Liver (tissue), 9 donors: ENCODE data around the gene TRDN. TPM values are rescaled to one million over a fixed set of nuclear protein-coding genes. Genes with fewer than 3 reads are reported as not detected.

Experiments used
- DNase-seq: peaks from one replicate; pipeline ENCODE4 v3.0.0-alpha.2; 2017; ENCODE audit warnings: low spot score
- H3K27ac ChIP-seq, 2 donors: one replicate each; pipeline ENCODE4 v1.7.0; 2013; ENCODE audit warnings: inconsistent platforms in 2 of 2, low read length in 2 of 2, control low read depth in 1 of 2, low read depth in 1 of 2, mild to moderate bottlenecking in 1 of 2
- H3K27me3 ChIP-seq, 4 donors: one replicate each; pipeline versions ENCODE4 v1.6.1 to v1.7.0; 2013; ENCODE audit warnings: low read length in 3 of 4, inconsistent platforms in 1 of 4, mild to moderate bottlenecking in 1 of 4, moderate library complexity in 1 of 4; ENCODE audit not compliant: control insufficient read depth in 4 of 4, insufficient read depth in 4 of 4
- H3K36me3 ChIP-seq, 4 donors: one replicate each; pipeline versions ENCODE4 v1.6.1 to v1.7.0; 2013; ENCODE audit warnings: low read length in 3 of 4, mild to moderate bottlenecking in 3 of 4, low read depth in 1 of 4, moderate library complexity in 1 of 4; ENCODE audit not compliant: control insufficient read depth in 4 of 4, insufficient read depth in 3 of 4
- H3K4me1 ChIP-seq, 4 donors: one replicate each; pipeline versions ENCODE4 v1.6.1 to v1.7.0; 2013; ENCODE audit warnings: low read length in 3 of 4, mild to moderate bottlenecking in 3 of 4, moderate library complexity in 1 of 4; ENCODE audit not compliant: control insufficient read depth in 4 of 4, insufficient read depth in 4 of 4
- H3K4me3 ChIP-seq, 3 donors: one replicate each; pipeline versions ENCODE4 v1.6.1 to v1.7.0; 2013; ENCODE audit warnings: low read length in 3 of 3, control low read depth in 1 of 3, low read depth in 1 of 3, mild to moderate bottlenecking in 1 of 3
- H3K9ac ChIP-seq, 2 donors: one replicate each; pipeline ENCODE4 v1.7.0; 2013; ENCODE audit warnings: low read length in 2 of 2, mild to moderate bottlenecking in 2 of 2, moderate library complexity in 2 of 2, control low read depth in 1 of 2, low read depth in 1 of 2
- H3K9me3 ChIP-seq, 4 donors: one replicate each; pipeline versions ENCODE4 v1.6.1 to v1.7.0; 2013; ENCODE audit warnings: low read length in 3 of 4; ENCODE audit not compliant: control insufficient read depth in 4 of 4
- EGR1 ChIP-seq, 2 donors: IDR thresholded peaks; 2 replicates each; pipeline ENCODE4 v1.6.1; 2016 to 2018; ENCODE audit warnings: antibody characterized with exemption in 2 of 2, low read depth in 2 of 2
- FOXA1 ChIP-seq: IDR thresholded peaks from 2 replicates; pipeline ENCODE4 v1.6.1; 2016; ENCODE audit warnings: antibody characterized with exemption
- FOXA2 ChIP-seq: IDR thresholded peaks from 2 replicates; pipeline ENCODE4 v1.6.1; 2016; ENCODE audit warnings: antibody characterized with exemption
- GABPA ChIP-seq, 2 donors: IDR thresholded peaks in 1 of 2; conservative IDR thresholded peaks in 1 of 2; 2 replicates each; pipeline ENCODE4 v1.6.1; 2016; ENCODE audit warnings: antibody characterized with exemption in 2 of 2, mild to moderate bottlenecking in 1 of 2, moderate library complexity in 1 of 2
- HNF4A ChIP-seq, 2 donors: conservative IDR thresholded peaks; 2 replicates each; pipeline ENCODE4 v1.6.1; 2016; ENCODE audit warnings: antibody characterized with exemption in 2 of 2, mild to moderate bottlenecking in 2 of 2
- HNF4G ChIP-seq: IDR thresholded peaks from 2 replicates; pipeline ENCODE4 v1.6.1; 2016; ENCODE audit warnings: antibody characterized with exemption
- JUND ChIP-seq, 2 donors: IDR thresholded peaks; 2 replicates each; pipeline ENCODE4 v1.6.1; 2016; ENCODE audit warnings: antibody characterized with exemption in 2 of 2
- NR2F2 ChIP-seq: IDR thresholded peaks from 2 replicates; pipeline ENCODE4 v1.6.1; 2016; ENCODE audit warnings: antibody characterized with exemption
- RAD21 ChIP-seq, 2 donors: IDR thresholded peaks; 2 replicates each; pipeline ENCODE4 v1.6.1; 2016; ENCODE audit warnings: antibody characterized with exemption in 2 of 2, mild to moderate bottlenecking in 2 of 2
- RXRA ChIP-seq, 2 donors: IDR thresholded peaks; 2 replicates each; pipeline ENCODE4 v1.6.1; 2017 to 2018; ENCODE audit warnings: antibody characterized with exemption in 2 of 2, mild to moderate bottlenecking in 1 of 2
- SP1 ChIP-seq: IDR thresholded peaks from 2 replicates; pipeline ENCODE4 v1.6.1; 2018; ENCODE audit warnings: antibody characterized with exemption, mild to moderate bottlenecking
- TAF1 ChIP-seq: conservative IDR thresholded peaks from 2 replicates; pipeline ENCODE4 v1.6.1; 2016; ENCODE audit warnings: antibody characterized with exemption, mild to moderate bottlenecking
- YY1 ChIP-seq: IDR thresholded peaks from 2 replicates; pipeline ENCODE4 v1.6.1; 2016; ENCODE audit warnings: antibody characterized with exemption, mild to moderate bottlenecking
- WGBS: extraction: QIAGEN DNeasy Blood & Tissue Kit; methylation state at CpG from one replicate; pipeline ENCODE4 v1.1.7; 2013; 5-methylcytosine and 5-hydroxymethylcytosine counted together
- polyA plus RNA-seq, 2 donors: library from polyadenylated mRNA; stranded (reverse) in 1 of 2; unstranded in 1 of 2; fragments of 200-250 nt in 1 of 2; fragments of >200 nt in 1 of 2; fragmentation: Nextera tagmentation in 1 of 2; extraction: Ambion mirVana in 1 of 2; gene quantifications; one replicate each; pipeline versions ENCODE4 v1.2.1 to v1.2.3, GENCODE V29; 2013 to 2015
- total RNA-seq, 2 donors: library from RNA; depleted of rRNA; stranded (reverse); fragments of >200 nt; gene quantifications; one replicate each; pipeline ENCODE4 v1.2.3, GENCODE V29; 2014
- TF ChIP-seq, protein P1 (sequence below): fragments of 150-350 bp; IDR thresholded peaks from 2 replicates; pipeline ENCODE4 v1.5.1; 2017; ENCODE audit warnings: improper control_type of control experiment, low read depth, low read length; ENCODE audit not compliant: missing input control
- TF ChIP-seq, protein P2 (sequence below): IDR thresholded peaks from 2 replicates; pipeline ENCODE4 v1.6.1; 2016; ENCODE audit warnings: antibody characterized with exemption
- TF ChIP-seq, protein P3 (sequence below): IDR thresholded peaks from 2 replicates; pipeline ENCODE4 v1.6.1; 2016; ENCODE audit warnings: antibody characterized with exemption, mild to moderate bottlenecking
- TF ChIP-seq, protein P4 (sequence below): IDR thresholded peaks from 2 replicates; pipeline ENCODE4 v1.6.1; 2016; ENCODE audit warnings: antibody characterized with exemption
- TF ChIP-seq, protein P5 (sequence below): IDR thresholded peaks from 2 replicates; pipeline ENCODE4 v1.6.1; 2016; ENCODE audit warnings: antibody characterized with exemption
- donor health status: healthy.
- donor health status: healthy.
- donor health status: healthy.
- donor health status: healthy.
- donor health status: healthy.

Gene TRDN
- total and polyA plus RNA-seq, 4 donors: 0.08 to 0.79 TPM; not detected in 2

DNA sequence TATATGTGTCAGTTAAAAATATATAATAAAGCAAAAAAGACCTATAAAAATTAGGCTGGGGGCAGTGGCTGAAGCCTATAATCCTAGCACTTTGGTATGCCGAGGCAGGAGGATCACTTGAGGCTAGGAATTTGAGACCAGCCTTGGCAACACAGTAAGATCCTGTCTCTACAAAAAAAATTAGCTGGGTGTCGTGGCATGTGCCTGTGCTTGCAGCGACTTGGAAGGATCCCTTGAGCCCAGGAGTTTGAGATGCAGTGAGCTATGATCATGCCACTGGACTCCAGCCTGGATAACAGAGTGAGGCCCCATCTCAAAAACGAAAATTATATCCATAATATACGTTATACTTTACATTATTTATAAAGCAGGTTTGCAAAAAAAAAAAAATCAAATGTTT is 20.7 kb downstream of the TRDN start:
- no peak overlapping the region for H3K27ac ChIP-seq
- peaks cover 0 to 3% (median 0%) of the 10 kb centered on the region in 4 donors for H3K27me3 ChIP-seq
- H3K9me3 ChIP-seq: no peaks in the 10 kb centered on the region
- H3K9ac ChIP-seq: no peak overlapping the region
- no peak overlapping the region for H3K4me3 ChIP-seq
- H3K36me3 ChIP-seq: no peaks in the 10 kb centered on the region
- no peaks in the 10 kb centered on the region for H3K4me1 ChIP-seq
- TF ChIP-seq, protein P1, sequence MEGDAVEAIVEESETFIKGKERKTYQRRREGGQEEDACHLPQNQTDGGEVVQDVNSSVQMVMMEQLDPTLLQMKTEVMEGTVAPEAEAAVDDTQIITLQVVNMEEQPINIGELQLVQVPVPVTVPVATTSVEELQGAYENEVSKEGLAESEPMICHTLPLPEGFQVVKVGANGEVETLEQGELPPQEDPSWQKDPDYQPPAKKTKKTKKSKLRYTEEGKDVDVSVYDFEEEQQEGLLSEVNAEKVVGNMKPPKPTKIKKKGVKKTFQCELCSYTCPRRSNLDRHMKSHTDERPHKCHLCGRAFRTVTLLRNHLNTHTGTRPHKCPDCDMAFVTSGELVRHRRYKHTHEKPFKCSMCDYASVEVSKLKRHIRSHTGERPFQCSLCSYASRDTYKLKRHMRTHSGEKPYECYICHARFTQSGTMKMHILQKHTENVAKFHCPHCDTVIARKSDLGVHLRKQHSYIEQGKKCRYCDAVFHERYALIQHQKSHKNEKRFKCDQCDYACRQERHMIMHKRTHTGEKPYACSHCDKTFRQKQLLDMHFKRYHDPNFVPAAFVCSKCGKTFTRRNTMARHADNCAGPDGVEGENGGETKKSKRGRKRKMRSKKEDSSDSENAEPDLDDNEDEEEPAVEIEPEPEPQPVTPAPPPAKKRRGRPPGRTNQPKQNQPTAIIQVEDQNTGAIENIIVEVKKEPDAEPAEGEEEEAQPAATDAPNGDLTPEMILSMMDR: no peak
- TF ChIP-seq HNF4G: no peak
- TF ChIP-seq EGR1 (IDR thresholded peaks at IDR 0.05; ENCODE audit: low read depth in 2 of 2): no peak
- WGBS: 60% methylated on average over 5 of the region's 5 CpGs
- DNase-seq: no peak

DNA sequence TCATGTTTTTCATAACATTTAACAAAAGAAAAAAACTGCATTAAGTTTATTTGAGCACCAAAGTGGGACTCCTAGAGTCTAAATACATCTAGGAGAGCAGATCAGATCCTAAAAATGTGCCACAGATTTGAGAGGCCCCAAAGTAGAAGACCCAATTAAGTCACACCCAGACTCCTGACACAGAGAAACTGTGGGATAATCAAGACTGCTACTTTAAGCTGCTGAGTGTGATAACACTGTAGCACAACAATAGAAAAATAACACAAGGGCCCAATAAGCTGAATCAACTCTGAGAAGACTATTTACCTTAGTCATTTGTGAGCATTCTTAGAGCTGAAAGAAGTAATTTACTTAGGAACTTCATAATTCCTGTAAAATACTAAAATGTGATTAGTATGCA is 26.0 kb downstream of the TRDN start:
- DNase-seq: no peak
- TF ChIP-seq TAF1 (no peak), FOXA2 (no peak), FOXA1 (no peak), RAD21 (IDR thresholded peaks at IDR 0.05) (no peak), HNF4A (conservative IDR thresholded peaks at IDR 0.05) (no peak), HNF4G (no peak), RXRA (IDR thresholded peaks at IDR 0.05) (no peak), JUND (IDR thresholded peaks at IDR 0.05) (no peak), NR2F2 (no peak), GABPA (IDR thresholded peaks at IDR 0.05 in 1 of 2, conservative IDR thresholded peaks at IDR 0.05 in 1 of 2) (no peak), YY1 (no peak), EGR1 (IDR thresholded peaks at IDR 0.05; ENCODE audit: low read depth in 2 of 2) (no peak), SP1 (no peak)
- TF ChIP-seq, protein P2, sequence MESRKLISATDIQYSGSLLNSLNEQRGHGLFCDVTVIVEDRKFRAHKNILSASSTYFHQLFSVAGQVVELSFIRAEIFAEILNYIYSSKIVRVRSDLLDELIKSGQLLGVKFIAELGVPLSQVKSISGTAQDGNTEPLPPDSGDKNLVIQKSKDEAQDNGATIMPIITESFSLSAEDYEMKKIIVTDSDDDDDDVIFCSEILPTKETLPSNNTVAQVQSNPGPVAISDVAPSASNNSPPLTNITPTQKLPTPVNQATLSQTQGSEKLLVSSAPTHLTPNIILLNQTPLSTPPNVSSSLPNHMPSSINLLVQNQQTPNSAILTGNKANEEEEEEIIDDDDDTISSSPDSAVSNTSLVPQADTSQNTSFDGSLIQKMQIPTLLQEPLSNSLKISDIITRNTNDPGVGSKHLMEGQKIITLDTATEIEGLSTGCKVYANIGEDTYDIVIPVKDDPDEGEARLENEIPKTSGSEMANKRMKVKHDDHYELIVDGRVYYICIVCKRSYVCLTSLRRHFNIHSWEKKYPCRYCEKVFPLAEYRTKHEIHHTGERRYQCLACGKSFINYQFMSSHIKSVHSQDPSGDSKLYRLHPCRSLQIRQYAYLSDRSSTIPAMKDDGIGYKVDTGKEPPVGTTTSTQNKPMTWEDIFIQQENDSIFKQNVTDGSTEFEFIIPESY: no peak
- TF ChIP-seq, protein P3, sequence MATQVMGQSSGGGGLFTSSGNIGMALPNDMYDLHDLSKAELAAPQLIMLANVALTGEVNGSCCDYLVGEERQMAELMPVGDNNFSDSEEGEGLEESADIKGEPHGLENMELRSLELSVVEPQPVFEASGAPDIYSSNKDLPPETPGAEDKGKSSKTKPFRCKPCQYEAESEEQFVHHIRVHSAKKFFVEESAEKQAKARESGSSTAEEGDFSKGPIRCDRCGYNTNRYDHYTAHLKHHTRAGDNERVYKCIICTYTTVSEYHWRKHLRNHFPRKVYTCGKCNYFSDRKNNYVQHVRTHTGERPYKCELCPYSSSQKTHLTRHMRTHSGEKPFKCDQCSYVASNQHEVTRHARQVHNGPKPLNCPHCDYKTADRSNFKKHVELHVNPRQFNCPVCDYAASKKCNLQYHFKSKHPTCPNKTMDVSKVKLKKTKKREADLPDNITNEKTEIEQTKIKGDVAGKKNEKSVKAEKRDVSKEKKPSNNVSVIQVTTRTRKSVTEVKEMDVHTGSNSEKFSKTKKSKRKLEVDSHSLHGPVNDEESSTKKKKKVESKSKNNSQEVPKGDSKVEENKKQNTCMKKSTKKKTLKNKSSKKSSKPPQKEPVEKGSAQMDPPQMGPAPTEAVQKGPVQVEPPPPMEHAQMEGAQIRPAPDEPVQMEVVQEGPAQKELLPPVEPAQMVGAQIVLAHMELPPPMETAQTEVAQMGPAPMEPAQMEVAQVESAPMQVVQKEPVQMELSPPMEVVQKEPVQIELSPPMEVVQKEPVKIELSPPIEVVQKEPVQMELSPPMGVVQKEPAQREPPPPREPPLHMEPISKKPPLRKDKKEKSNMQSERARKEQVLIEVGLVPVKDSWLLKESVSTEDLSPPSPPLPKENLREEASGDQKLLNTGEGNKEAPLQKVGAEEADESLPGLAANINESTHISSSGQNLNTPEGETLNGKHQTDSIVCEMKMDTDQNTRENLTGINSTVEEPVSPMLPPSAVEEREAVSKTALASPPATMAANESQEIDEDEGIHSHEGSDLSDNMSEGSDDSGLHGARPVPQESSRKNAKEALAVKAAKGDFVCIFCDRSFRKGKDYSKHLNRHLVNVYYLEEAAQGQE: no peak
- TF ChIP-seq, protein P4, sequence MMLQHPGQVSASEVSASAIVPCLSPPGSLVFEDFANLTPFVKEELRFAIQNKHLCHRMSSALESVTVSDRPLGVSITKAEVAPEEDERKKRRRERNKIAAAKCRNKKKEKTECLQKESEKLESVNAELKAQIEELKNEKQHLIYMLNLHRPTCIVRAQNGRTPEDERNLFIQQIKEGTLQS: no peak
- TF ChIP-seq, protein P1: no peak
- TF ChIP-seq, protein P5, sequence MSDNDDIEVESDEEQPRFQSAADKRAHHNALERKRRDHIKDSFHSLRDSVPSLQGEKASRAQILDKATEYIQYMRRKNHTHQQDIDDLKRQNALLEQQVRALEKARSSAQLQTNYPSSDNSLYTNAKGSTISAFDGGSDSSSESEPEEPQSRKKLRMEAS: no peak
- H3K27me3 ChIP-seq: peaks cover 0 to 3% (median 0%) of the 10 kb centered on the region in 4 donors
- H3K9ac ChIP-seq: no peak overlapping the region
- H3K4me3 ChIP-seq: no peak overlapping the region
- H3K4me1 ChIP-seq: no peaks in the 10 kb centered on the region
- H3K27ac ChIP-seq: no peak overlapping the region
- no peaks in the 10 kb centered on the region for H3K9me3 ChIP-seq
- no peaks in the 10 kb centered on the region for H3K36me3 ChIP-seq
